NCI-H1048 (cell line): Measurements from ENCODE around the gene UBE3D.
"Not testable (repeated sequence)": the region's sequence is repeated elsewhere in the genome, so short reads cannot be mapped to it uniquely, and the experiment has no call there.

Source experiments
- DNase-seq: peaks from one replicate; lab custom pipeline; 2025; lab: John Stamatoyannopoulos, UW

The UBE3D gene

GRCh38 chr6:82971877-82972460 lies 93.7 kb downstream of the UBE3D start:
- DNase-seq: no peak

- DNase-seq: no peak
These were observed 94.8 kb downstream of the UBE3D start for GRCh38 chr6:82970839-82971238.

GRCh38 chr6:82968708-82969107 lies 96.9 kb downstream of the UBE3D start:
- no peak for DNase-seq

GRCh38 chr6:82963191-82963925 lies 102.3 kb downstream of the UBE3D start:
- no peak for DNase-seq

- DNase-seq: no peak
These were observed 106.2 kb downstream of the UBE3D start for GRCh38 chr6:82959385-82959941.

- DNase-seq: no peak
These were observed 107.1 kb downstream of the UBE3D start for GRCh38 chr6:82958551-82958950.

- DNase-seq: no peak
These were observed 107.8 kb downstream of the UBE3D start for GRCh38 chr6:82957868-82958245.

GRCh38 chr6:82957171-82957867 lies 108.3 kb downstream of the UBE3D start:
- DNase-seq: no peak

GRCh38 chr6:82955841-82956240 lies 109.8 kb downstream of the UBE3D start:
- DNase-seq: no peak

GRCh38 chr6:82954937-82955577 lies 110.6 kb downstream of the UBE3D start:
- DNase-seq: no peak

- DNase-seq: no peak
These were observed 111.3 kb downstream of the UBE3D start for GRCh38 chr6:82954356-82954755.

- DNase-seq: no peak
These were observed 111.8 kb downstream of the UBE3D start for GRCh38 chr6:82953871-82954270.

GRCh38 chr6:82951935-82952334 lies 113.7 kb downstream of the UBE3D start:
- DNase-seq: no peak

GRCh38 chr6:82951389-82951788 lies 114.3 kb downstream of the UBE3D start:
- no peak for DNase-seq

GRCh38 chr6:82930915-82931314 lies 134.7 kb downstream of the UBE3D start:
- not testable (repeated sequence) for DNase-seq

- DNase-seq: no peak
These were observed 140.7 kb downstream of the UBE3D start for GRCh38 chr6:82924799-82925535.

- DNase-seq: no peak
These were observed 144.4 kb downstream of the UBE3D start for GRCh38 chr6:82921258-82921657.

- DNase-seq: no peak
These were observed 148.1 kb downstream of the UBE3D start for GRCh38 chr6:82917346-82918064.

- no peak for DNase-seq
These were observed 150.0 kb downstream of the UBE3D start for GRCh38 chr6:82915666-82916065.

- no peak for DNase-seq
These were observed 151.1 kb downstream of the UBE3D start for GRCh38 chr6:82914511-82914910.

- no peak for DNase-seq
These were observed 154.8 kb downstream of the UBE3D start for GRCh38 chr6:82910820-82911219.
